Neural crest cell (in vitro differentiated cells): ENCODE measurements around the gene VWA8. TPM values are rescaled to one million over a fixed set of nuclear protein-coding genes. Genes with fewer than 3 reads are reported as not detected.

Experiments used
- DNase-seq: peaks from one replicate; pipeline ENCODE4 v3.0.0; 2021; ENCODE audit warnings: low read depth, mixed read lengths, low spot score
- H3K27ac Mint-ChIP-seq: one replicate; pipeline ENCODE4 v1.8.0; 2021; ENCODE audit warnings: mild to moderate bottlenecking, mixed read lengths; ENCODE audit not compliant: unreplicated experiment
- H3K27me3 Mint-ChIP-seq: 2 replicates; pipeline ENCODE4 v1.8.0; 2021; ENCODE audit warnings: low read depth, mild to moderate bottlenecking, mixed read lengths
- H3K36me3 Mint-ChIP-seq: 2 replicates; pipeline ENCODE4 v1.8.0; 2021; ENCODE audit warnings: low read depth, mild to moderate bottlenecking, mixed read lengths
- H3K4me1 Mint-ChIP-seq: 2 replicates; pipeline ENCODE4 v1.8.0; 2021; ENCODE audit warnings: mixed read lengths
- H3K4me3 Mint-ChIP-seq: one replicate; pipeline ENCODE4 v1.8.0; 2021; ENCODE audit warnings: mild to moderate bottlenecking, mixed read lengths
- H3K9me3 Mint-ChIP-seq: 2 replicates; pipeline ENCODE4 v1.8.0; 2021; ENCODE audit warnings: mixed read lengths
- CTCF ChIP-seq: fragments of 200-600 bp; sonication (generic); conservative IDR thresholded peaks from 2 replicates; pipeline ENCODE4 v1.5.0; 2021; ENCODE audit warnings: antibody characterized with exemption, mild to moderate bottlenecking
- total RNA-seq: library from RNA; stranded (reverse); gene quantifications from 2 replicates; pipeline ENCODE4 v1.2.1, GENCODE V29; 2021

The VWA8 gene
- total RNA-seq, 1 donor from 2014 or later: 19.5 TPM

GRCh38 chr13:41606646-41607045, 354.3 kb downstream of the VWA8 start:
- Mint-ChIP-seq H3K4me3 (no peak overlapping the region), H3K27ac (no peak overlapping the region), H3K27me3 (no peaks in the 10 kb centered on the region), H3K9me3 (no peaks in the 10 kb centered on the region), H3K36me3 (peaks cover 20% of the 10 kb centered on the region), H3K4me1 (no peaks in the 10 kb centered on the region)
- TF ChIP-seq CTCF: no peak
- DNase-seq: no peak

GRCh38 chr13:41605319-41606285, 355.3 kb downstream of the VWA8 start:
- DNase-seq: no peak
- Mint-ChIP-seq H3K27me3 (no peaks in the 10 kb centered on the region), H3K4me1 (no peaks in the 10 kb centered on the region), H3K27ac (no peak overlapping the region), H3K4me3 (no peak overlapping the region), H3K36me3 (peaks cover 23% of the 10 kb centered on the region), H3K9me3 (no peaks in the 10 kb centered on the region)
- TF ChIP-seq CTCF: no peak

GRCh38 chr13:41603917-41604316, 357.0 kb downstream of the VWA8 start:
- DNase-seq: no peak
- H3K27ac Mint-ChIP-seq: no peak overlapping the region
- peaks cover 21% of the 10 kb centered on the region for H3K36me3 Mint-ChIP-seq
- no peaks in the 10 kb centered on the region for H3K4me1 Mint-ChIP-seq
- no peaks in the 10 kb centered on the region for H3K27me3 Mint-ChIP-seq
- no peak for TF ChIP-seq CTCF
- H3K9me3 Mint-ChIP-seq: no peaks in the 10 kb centered on the region
- H3K4me3 Mint-ChIP-seq: no peak overlapping the region

GRCh38 chr13:41601718-41602445, 359.0 kb downstream of the VWA8 start:
- DNase-seq: no peak
- Mint-ChIP-seq H3K9me3 (no peaks in the 10 kb centered on the region), H3K4me3 (no peak overlapping the region), H3K4me1 (no peaks in the 10 kb centered on the region), H3K36me3 (peaks cover 23% of the 10 kb centered on the region), H3K27me3 (no peaks in the 10 kb centered on the region), H3K27ac (no peak overlapping the region)
- no peak for TF ChIP-seq CTCF

- Mint-ChIP-seq H3K27ac (no peak overlapping the region), H3K4me3 (no peak overlapping the region), H3K36me3 (peaks cover 21% of the 10 kb centered on the region), H3K4me1 (no peaks in the 10 kb centered on the region), H3K27me3 (no peaks in the 10 kb centered on the region), H3K9me3 (no peaks in the 10 kb centered on the region)
- DNase-seq: no peak
- TF ChIP-seq CTCF: no peak
Measured at GRCh38 chr13:41599619-41600018, 361.3 kb downstream of the VWA8 start.
